Tibial artery (tissue), 4 donors: ENCODE data around the gene LMBRD1.

Experiments used
- DNase-seq, 2 donors: peaks; one replicate each; pipeline ENCODE4 v3.0.0-alpha.2; 2019
- H3K27ac ChIP-seq, 2 donors: fragments of 200-600 bp; sonication (generic) in 1 of 2; 1 replicate in 1 of 2; 2 replicates in 1 of 2; pipeline ENCODE4 v1.5.1; 2018 to 2019; ENCODE audit warnings: mild to moderate bottlenecking in 1 of 2
- H3K27me3 ChIP-seq, 2 donors: fragments of 200-600 bp; sonication (generic) in 1 of 2; one replicate each; pipeline versions ENCODE4 v1.5.1 to v1.6.0; 2016 to 2019
- H3K36me3 ChIP-seq, 3 donors: fragments of 200-600 bp; sonication (generic) in 2 of 3; one replicate each; pipeline ENCODE4 v1.5.1; 2016 to 2019; ENCODE audit warnings: mild to moderate bottlenecking in 2 of 3
- H3K4me1 ChIP-seq, 4 donors: fragments of 200-600 bp; sonication (generic) in 2 of 4; 1 replicate in 3 of 4; 2 replicates in 1 of 4; pipeline ENCODE4 v1.5.1; 2016 to 2019
- H3K4me3 ChIP-seq, 2 donors: fragments of 200-600 bp; sonication (generic) in 1 of 2; 1 replicate in 1 of 2; 2 replicates in 1 of 2; pipeline ENCODE4 v1.5.1; 2018 to 2019; ENCODE audit warnings: mild to moderate bottlenecking in 2 of 2
- H3K9me3 ChIP-seq, 3 donors: fragments of 200-600 bp; sonication (generic) in 1 of 3; one replicate each; pipeline ENCODE4 v1.5.1; 2016 to 2019
- CTCF ChIP-seq, 2 experiments: fragments of 200-600 bp in 1 of 2; fragments of 450-650 bp in 1 of 2; IDR thresholded peaks; one replicate each; pipeline ENCODE4 v1.5.1; 2017 to 2019; ENCODE audit warnings: antibody characterized with exemption in 2 of 2, mild to moderate bottlenecking in 1 of 2, moderate library complexity in 1 of 2
- intact Hi-C: fragments of 100-400 bp; cut with DNase I; formaldehyde crosslinking; loops from one replicate; pipeline ENCODE4 v1.15.0; 2023; ENCODE audit warnings: low total_unique reads

Gene LMBRD1

DNA sequence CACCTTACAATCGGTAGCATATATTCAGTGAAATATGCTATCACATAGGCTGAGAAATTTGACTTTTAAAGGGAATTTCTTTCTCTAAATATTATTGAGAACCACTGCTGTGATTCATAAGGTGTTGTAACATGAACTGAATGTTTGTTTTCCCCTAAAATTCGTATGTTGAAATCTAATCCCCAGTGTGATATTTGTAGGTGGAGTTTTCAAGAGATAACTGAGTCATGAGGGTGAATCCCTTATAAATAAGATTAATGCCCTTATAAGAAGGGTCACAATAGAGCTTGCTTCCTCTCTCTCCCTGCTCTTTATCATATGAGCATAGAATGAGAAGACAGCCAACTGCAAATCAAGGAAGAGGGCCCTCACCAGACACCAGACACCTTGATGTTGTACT lies 64.8 kb downstream of the LMBRD1 start:
- intact Hi-C loops, result no loop called here
- Histone ChIP-seq H3K4me3 (no peak overlapping the region), H3K4me1 (no peaks in the 10 kb centered on the region), H3K36me3 (peaks cover 0 to 12% (median 6%) of the 10 kb centered on the region in 3 donors), H3K27me3 (no peaks in the 10 kb centered on the region), H3K9me3 (no peaks in the 10 kb centered on the region), H3K27ac (no peak overlapping the region)
- no peak for TF ChIP-seq CTCF (IDR thresholded peaks at IDR 0.05)
- no peak for DNase-seq

GRCh38 chr6:69729870-69730449 lies 66.8 kb downstream of the LMBRD1 start:
- H3K4me3 ChIP-seq, result no peak overlapping the region
- H3K36me3 ChIP-seq, result peaks cover 0 to 16% (median 12%) of the 10 kb centered on the region in 3 donors
- no peaks in the 10 kb centered on the region for H3K27me3 ChIP-seq
- TF ChIP-seq CTCF (IDR thresholded peaks at IDR 0.05), result peak; percentile 14 to 33
- no peaks in the 10 kb centered on the region for H3K9me3 ChIP-seq
- DNase-seq, result no peak
- H3K27ac ChIP-seq, result no peak overlapping the region
- H3K4me1 ChIP-seq, result no peaks in the 10 kb centered on the region
- intact Hi-C loops, result no loop called here

DNA sequence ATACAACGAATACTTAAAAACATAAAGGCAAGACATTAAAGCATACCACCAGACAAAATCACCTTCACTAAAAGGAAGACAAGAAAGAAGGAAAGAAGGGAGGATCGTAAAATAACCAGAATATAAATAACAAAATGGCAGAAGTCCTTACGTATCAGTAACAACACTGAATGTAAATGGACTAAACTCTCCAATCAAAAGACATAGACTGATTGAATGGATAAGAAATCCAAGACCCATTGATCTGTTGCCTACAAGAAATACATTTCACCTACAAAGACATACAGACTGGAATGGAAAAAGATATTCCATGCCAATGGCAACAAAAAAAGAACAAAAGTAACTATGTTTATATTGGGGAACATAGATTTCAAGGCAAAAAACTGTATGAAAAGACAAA lies 74.1 kb downstream of the LMBRD1 start:
- DNase-seq, result no peak
- no peaks in the 10 kb centered on the region for H3K9me3 ChIP-seq
- H3K4me3 ChIP-seq, result no peak overlapping the region
- intact Hi-C loops, result no loop called here
- no peak overlapping the region for H3K27ac ChIP-seq
- peaks cover 10 to 28% (median 20%) of the 10 kb centered on the region in 3 donors for H3K36me3 ChIP-seq
- no peaks in the 10 kb centered on the region for H3K27me3 ChIP-seq
- H3K4me1 ChIP-seq, result no peaks in the 10 kb centered on the region
- no peak for TF ChIP-seq CTCF (IDR thresholded peaks at IDR 0.05)

- Histone ChIP-seq H3K27ac (no peak overlapping the region), H3K9me3 (no peaks in the 10 kb centered on the region), H3K4me1 (no peaks in the 10 kb centered on the region), H3K36me3 (peaks cover 8 to 17% (median 12%) of the 10 kb centered on the region in 3 donors), H3K4me3 (no peak overlapping the region), H3K27me3 (no peaks in the 10 kb centered on the region)
- no peak for TF ChIP-seq CTCF (IDR thresholded peaks at IDR 0.05)
- DNase-seq, result no peak
- intact Hi-C loops, result no loop called here
These were observed 77.1 kb downstream of the LMBRD1 start for GRCh38 chr6:69719602-69720193.

GRCh38 chr6:69706724-69707123 lies 90.1 kb downstream of the LMBRD1 start:
- no peak overlapping the region for H3K27ac ChIP-seq
- H3K9me3 ChIP-seq, result no peaks in the 10 kb centered on the region
- H3K4me3 ChIP-seq, result no peak overlapping the region
- no peak for TF ChIP-seq CTCF (IDR thresholded peaks at IDR 0.05)
- no peaks in the 10 kb centered on the region for H3K27me3 ChIP-seq
- peaks cover 5 to 14% (median 10%) of the 10 kb centered on the region in 3 donors for H3K36me3 ChIP-seq
- intact Hi-C loops, result no loop called here
- DNase-seq, result no peak
- peaks cover 0 to 20% (median 2%) of the 10 kb centered on the region in 4 donors for H3K4me1 ChIP-seq
